H1 (cell line): ENCODE measurements around the gene ANKFY1. TPM values are rescaled to one million over a fixed set of nuclear protein-coding genes. Genes with fewer than 3 reads are reported as not detected.

Experiments
- CTCF ChIA-PET: fragments of 300-600 bp; sonication (Branson Sonifier 250); formaldehyde crosslinking; loops from one replicate; lab custom pipeline; 2021; ENCODE audit not compliant: partially characterized antibody; lab: Charles Lee
- POLR2A ChIA-PET: fragments of 300-600 bp; sonication (Branson Sonifier 250); formaldehyde crosslinking; loops from one replicate; lab custom pipeline; 2021; ENCODE audit warnings: inconsistent platforms; ENCODE audit not compliant: partially characterized antibody; lab: Charles Lee
- DNase-seq, 2 experiments: peaks; one replicate each; pipeline versions ENCODE4 v3.0.0 to v3.0.0-alpha.2; 2010 to 2022; ENCODE audit warnings: low spot score in 2 of 2, low read depth in 1 of 2, mixed read lengths in 1 of 2
- FAIRE-seq: peaks from 2 replicates; lab custom pipeline; 2011; peaks lifted over from hg19 to GRCh38; lab: Jason Lieb, UNC
- H2AFZ ChIP-seq: 2 replicates; pipeline ENCODE4 v1.8.1; 2012; ENCODE audit warnings: low read length, inconsistent platforms
- H2AK5ac ChIP-seq: 2 replicates; pipeline ENCODE4 v1.6.1; 2013; ENCODE audit warnings: low read depth, low read length
- H2BK120ac ChIP-seq: replicated peaks from 2 replicates; pipeline ENCODE3; 2013; ENCODE audit warnings: low read depth, low read length, inconsistent platforms
- H2BK12ac ChIP-seq: 2 replicates; pipeline ENCODE4 v1.6.1; 2013; ENCODE audit warnings: low read depth, low read length
- H2BK15ac ChIP-seq: 2 replicates; pipeline ENCODE4 v1.6.1; 2013; ENCODE audit warnings: low read length
- H2BK20ac ChIP-seq: 2 replicates; pipeline ENCODE4 v1.6.1; 2013; ENCODE audit warnings: low read length
- H2BK5ac ChIP-seq: 2 replicates; pipeline ENCODE4 v1.6.1; 2013; ENCODE audit warnings: low read depth, low read length
- H3K14ac ChIP-seq: 2 replicates; pipeline ENCODE4 v1.6.1; 2013; ENCODE audit warnings: inconsistent platforms; ENCODE audit not compliant: insufficient read length
- H3K18ac ChIP-seq: 2 replicates; pipeline ENCODE4 v1.6.1; 2013; ENCODE audit warnings: low read length; ENCODE audit errors: extremely low read depth
- H3K23ac ChIP-seq: 2 replicates; pipeline ENCODE4 v1.6.1; 2013; ENCODE audit warnings: inconsistent platforms; ENCODE audit not compliant: insufficient read length
- H3K23me2 ChIP-seq: 2 replicates; pipeline ENCODE4 v1.6.1; 2013; ENCODE audit warnings: low read depth, low read length
- H3K27ac ChIP-seq: 2 replicates; pipeline ENCODE4 v1.6.1; 2011; ENCODE audit warnings: low read depth, low read length, inconsistent platforms
- H3K27me3 ChIP-seq, 4 experiments: replicated peaks in 1 of 4; 1 replicate in 1 of 4; 2 replicates in 3 of 4; pipeline versions ENCODE4 v1.6.1 to v1.8.1; 2011 to 2013; ENCODE audit warnings: low read length in 3 of 4, mild to moderate bottlenecking in 3 of 4, inconsistent platforms in 2 of 4, mixed read lengths in 2 of 4, moderate library complexity in 1 of 4; ENCODE audit not compliant: control insufficient read depth in 3 of 4, insufficient read depth in 3 of 4; ENCODE audit errors: extremely low read depth in 1 of 4
- H3K36me3 ChIP-seq, 4 experiments: 2 replicates each; pipeline versions ENCODE4 v1.6.1 to v1.8.1; 2011 to 2013; ENCODE audit warnings: mild to moderate bottlenecking in 4 of 4, low read length in 3 of 4, moderate library complexity in 2 of 4, control low read depth in 1 of 4, inconsistent platforms in 1 of 4; ENCODE audit not compliant: insufficient read depth in 4 of 4, control insufficient read depth in 2 of 4
- H3K4ac ChIP-seq: replicated peaks from 2 replicates; pipeline ENCODE3; 2013; ENCODE audit warnings: low read length, low read depth, mixed read lengths, inconsistent platforms; ENCODE audit not compliant: insufficient read length
- H3K4me1 ChIP-seq, 4 experiments: replicated peaks in 1 of 4; 1 replicate in 1 of 4; 2 replicates in 3 of 4; pipeline versions ENCODE4 v1.6.1 to v1.8.1; 2011 to 2013; ENCODE audit warnings: low read length in 3 of 4, inconsistent platforms in 2 of 4, mixed read lengths in 1 of 4; ENCODE audit not compliant: insufficient read depth in 4 of 4, control insufficient read depth in 3 of 4
- H3K4me2 ChIP-seq, 2 experiments: 2 replicates each; pipeline versions ENCODE4 v1.6.1 to v1.8.1; 2011 to 2013; ENCODE audit warnings: low read depth in 2 of 2, low read length in 2 of 2, control low read depth in 1 of 2, inconsistent platforms in 1 of 2, mild to moderate bottlenecking in 1 of 2; ENCODE audit not compliant: insufficient read depth in 1 of 2
- H3K4me3 ChIP-seq, 4 experiments: fragments of 200-600, 300-600 bp in 1 of 4; sonication (generic), shearing (Covaris generic), sonication (Bioruptor Twin) in 1 of 4; 2 replicates each; pipeline versions ENCODE4 v1.5.1 to v1.8.1; 2011 to 2016; ENCODE audit warnings: low read length in 4 of 4, low read depth in 3 of 4, control low read depth in 2 of 4, inconsistent platforms in 2 of 4, mild to moderate bottlenecking in 2 of 4, mixed read lengths in 1 of 4, moderate library complexity in 1 of 4; ENCODE audit not compliant: insufficient read depth in 2 of 4; ENCODE audit errors: extremely low read depth in 1 of 4
- H3K56ac ChIP-seq: replicated peaks from 2 replicates; pipeline ENCODE3; 2013; ENCODE audit warnings: low read depth, mild to moderate bottlenecking, mixed read lengths, low read length, inconsistent platforms; ENCODE audit not compliant: insufficient read length
- H3K79me1 ChIP-seq: 2 replicates; pipeline ENCODE4 v1.6.1; 2013; ENCODE audit warnings: low read depth, low read length, control low read depth
- H3K79me2 ChIP-seq, 2 experiments: 2 replicates each; pipeline versions ENCODE4 v1.6.1 to v1.8.1; 2012 to 2013; ENCODE audit warnings: low read length in 2 of 2, mild to moderate bottlenecking in 2 of 2, inconsistent platforms in 1 of 2; ENCODE audit not compliant: insufficient read depth in 2 of 2, control insufficient read depth in 1 of 2
- H3K9ac ChIP-seq, 4 experiments: replicated peaks in 1 of 4; 1 replicate in 1 of 4; 2 replicates in 3 of 4; pipeline versions ENCODE4 v1.6.1 to v1.8.1; 2011 to 2013; ENCODE audit warnings: low read depth in 3 of 4, low read length in 3 of 4, control low read depth in 2 of 4, mild to moderate bottlenecking in 2 of 4, moderate library complexity in 2 of 4, inconsistent platforms in 1 of 4; ENCODE audit errors: extremely low read depth in 1 of 4
- H3K9me3 ChIP-seq, 2 experiments: 2 replicates each; pipeline versions ENCODE4 v1.6.1 to v1.8.1; 2012 to 2013; ENCODE audit warnings: mild to moderate bottlenecking in 2 of 2, moderate library complexity in 2 of 2, control low read depth in 1 of 2, inconsistent platforms in 1 of 2, low read depth in 1 of 2, low read length in 1 of 2, mixed read lengths in 1 of 2; ENCODE audit not compliant: insufficient read depth in 2 of 2
- H4K20me1 ChIP-seq, 2 experiments: replicated peaks in 1 of 2; 2 replicates each; pipeline versions ENCODE3 to v1.8.1; 2011 to 2013; ENCODE audit warnings: inconsistent platforms in 2 of 2, low read length in 2 of 2, mild to moderate bottlenecking in 1 of 2; ENCODE audit not compliant: insufficient read depth in 2 of 2, control insufficient read depth in 1 of 2
- H4K5ac ChIP-seq: 2 replicates; pipeline ENCODE4 v1.6.1; 2013; ENCODE audit warnings: low read length, low read depth, mixed read lengths, inconsistent platforms; ENCODE audit not compliant: insufficient read length
- H4K8ac ChIP-seq: 2 replicates; pipeline ENCODE4 v1.8.0; 2013; ENCODE audit warnings: mild to moderate bottlenecking, moderate library complexity, low read length, inconsistent platforms; ENCODE audit not compliant: insufficient read depth; ENCODE audit errors: extremely low read depth
- H4K91ac ChIP-seq: replicated peaks from 2 replicates; pipeline ENCODE3; 2013; ENCODE audit warnings: low read length, mixed read lengths, inconsistent platforms; ENCODE audit not compliant: insufficient read length
- ASH2L ChIP-seq: fragments of 200-600, 300-600 bp; sonication (generic); IDR thresholded peaks from one replicate; pipeline ENCODE4 v1.7.1; 2017; ENCODE audit warnings: low read length
- KDM4A ChIP-seq: IDR thresholded peaks from one replicate; pipeline ENCODE4 v1.7.1; 2012; ENCODE audit warnings: low read depth, mild to moderate bottlenecking, moderate library complexity, low read length, inconsistent platforms; ENCODE audit not compliant: severe bottlenecking
- NANOG ChIP-seq: IDR thresholded peaks from 2 replicates; pipeline ENCODE4 v1.6.1; 2011; ENCODE audit warnings: low read length, low read depth, mild to moderate bottlenecking, inconsistent platforms; ENCODE audit not compliant: insufficient read depth, poor library complexity, severe bottlenecking
- RFX5 ChIP-seq: IDR thresholded peaks from 2 replicates; pipeline ENCODE4 v1.6.1; 2011; ENCODE audit warnings: low read depth, low read length, improper control_type of control experiment, borderline replicate concordance
- SP4 ChIP-seq: IDR thresholded peaks from 2 replicates; pipeline ENCODE4 v1.6.1; 2012; ENCODE audit warnings: low read length, inconsistent platforms
- YY1 ChIP-seq: IDR thresholded peaks from 2 replicates; pipeline ENCODE4 v1.6.1; 2011; ENCODE audit warnings: low read depth, mild to moderate bottlenecking, low read length
- WGBS, 2 experiments: shearing (Covaris generic) in 1 of 2; methylation state at CpG; one replicate each; pipeline versions ENCODE4 v1.1.6 to v1.1.7; 2013 to 2015; ENCODE audit warnings: low lambda C conversion rate in 2 of 2, mixed read lengths in 2 of 2, inconsistent platforms in 1 of 2, low coverage in 1 of 2, missing lambda C conversion rate in 1 of 2; ENCODE audit not compliant: insufficient replicate concordance in 2 of 2, insufficient coverage in 1 of 2, insufficient read length in 1 of 2; ENCODE audit errors: extremely low coverage in 1 of 2, missing lambda C conversion rate in 1 of 2; 5-methylcytosine and 5-hydroxymethylcytosine counted together
- polyA plus RNA-seq, 7 experiments: library from polyadenylated mRNA; depleted of rRNA in 3 of 7; stranded (reverse) in 5 of 7; unstranded in 2 of 7; fragments of >200 nt in 5 of 7; fragments of 200-250 nt in 2 of 7; gene quantifications; 1 replicate in 5 of 7; 2 replicates in 1 of 7; 4 replicates in 1 of 7; pipeline versions ENCODE4 v1.2.1 to v1.2.3, GENCODE V29; 2011 to 2013; ENCODE audit warnings: missing spikeins in 2 of 7, mixed read lengths in 2 of 7
- total RNA-seq: library from RNA; stranded (reverse); fragmentation: NEBNext Ultra II Directional; extraction: Animal tissue kit (Norgen Biotek cat#: 25700); gene quantifications from 2 replicates; pipeline ENCODE4 v1.2.1, GENCODE V29; 2021

Gene ANKFY1
- total and polyA plus RNA-seq, 2 of the 8 experiments (the other 6 are each of a cell fraction or from before 2014, with no cell fraction given) = 28.3 to 45.3 TPM

- Histone ChIP-seq H3K79me1 (no peaks in the 10 kb centered on the region), H3K23ac (no peak overlapping the region), H2BK20ac (no peak overlapping the region), H3K4ac (no peak overlapping the region), H3K23me2 (no peaks in the 10 kb centered on the region), H4K20me1 (peaks cover 0 to 5% of the 10 kb centered on the region in 2 experiments), H2AK5ac (no peak overlapping the region), H3K9me3 (no peaks in the 10 kb centered on the region), H2BK12ac (no peak overlapping the region), H3K36me3 (peaks cover 18 to 68% (median 56%) of the 10 kb centered on the region in 4 experiments), H3K14ac (no peak overlapping the region), H3K4me2 (no peak overlapping the region), H3K27ac (no peak overlapping the region), H4K91ac (no peak overlapping the region), H4K5ac (no peak overlapping the region), H2BK5ac (no peak overlapping the region), H3K18ac (no peak overlapping the region), H2BK15ac (no peak overlapping the region), H4K8ac (no peak overlapping the region), H3K27me3 (no peaks in the 10 kb centered on the region), H3K56ac (no peak overlapping the region), H3K4me1 (no peaks in the 10 kb centered on the region; a peak in 1 of 7 replicates), H2BK120ac (no peak overlapping the region), H2AFZ (no peak overlapping the region), H3K4me3 (no peak overlapping the region), H3K79me2 (no peaks in the 10 kb centered on the region), H3K9ac (no peak overlapping the region)
- WGBS, 2 experiments = 95% methylated on average over 12 of the region's 12 CpGs; no CpG with 5 or more reads in 1 of the 2 experiments
- no peak for FAIRE-seq
- ChIA-PET CTCF (interaction anchor here (0.7 to 3.3 kb wide), 5 partner anchors 8 to 342 kb away, joined by 4 to 16 read pairs (median 5); no protein-coding TSS in a partner anchor), POLR2A (interaction anchor here (1.0 kb wide), 1 partner anchor 8 kb away, joined by 5 read pairs; no protein-coding TSS in a partner anchor)
- TF ChIP-seq SP4 = no peak
- TF ChIP-seq NANOG = no peak
- no peak for TF ChIP-seq YY1
- TF ChIP-seq RFX5 = no peak
- no peak for TF ChIP-seq ASH2L
- no peak for TF ChIP-seq KDM4A
- DNase-seq = no peak
Observed at GRCh38 chr17:4167786-4168185, 96.0 kb downstream of the ANKFY1 start.
